Lower leg skin (tissue), 4 donors: ENCODE results near the gene SMOC2. TPM values are rescaled to one million over a fixed set of nuclear protein-coding genes. Genes with fewer than 3 reads are reported as not detected.

Experiments used
- DNase-seq, 2 donors: peaks; one replicate each; pipeline ENCODE4 v3.0.0-alpha.2; 2019; ENCODE audit warnings: low spot score in 2 of 2
- H3K4me3 ChIP-seq: fragments of 200-600 bp; sonication (generic); 2 replicates; pipeline ENCODE4 v1.5.1; 2017; ENCODE audit warnings: mild to moderate bottlenecking, low read depth; ENCODE audit not compliant: poor library complexity, severe bottlenecking
- POLR2A ChIP-seq, 2 donors: fragments of 450-650 bp; IDR thresholded peaks; one replicate each; pipeline ENCODE4 v1.6.1; 2016 to 2017; ENCODE audit warnings: antibody characterized with exemption in 2 of 2, mild to moderate bottlenecking in 1 of 2, moderate library complexity in 1 of 2
- WGBS, 2 donors: methylation state at CpG; one replicate each; pipeline ENCODE4 v1.1.5; 2018; 5-methylcytosine and 5-hydroxymethylcytosine counted together
- intact Hi-C: fragments of 100-400 bp; cut with DNase I; formaldehyde crosslinking; loops from one replicate; pipeline ENCODE4 v1.15.0; 2023; ENCODE audit warnings: low total_unique reads
- total RNA-seq, 4 donors: library from RNA; depleted of rRNA; stranded (reverse); fragments of >200 nt; gene quantifications; one replicate each; pipeline ENCODE4 v1.1.0, GENCODE V29; 2016
- TF ChIP-seq, protein P1 (sequence below), 3 donors: fragments of 450-650 bp; IDR thresholded peaks; one replicate each; pipeline ENCODE4 v1.5.1; 2016; ENCODE audit warnings: antibody characterized with exemption in 3 of 3, mild to moderate bottlenecking in 3 of 3, moderate library complexity in 2 of 3

The SMOC2 gene
- total RNA-seq, 4 donors from 2014 or later = 12.5 to 26.1 (median 13.0) TPM

- intact Hi-C loops = no loop called here
- 80 to 86% methylated on average over 7 of the region's 7 CpGs for WGBS, 2 donors
- DNase-seq = no peak
- no peak overlapping the region for H3K4me3 ChIP-seq
- TF ChIP-seq, protein P1, sequence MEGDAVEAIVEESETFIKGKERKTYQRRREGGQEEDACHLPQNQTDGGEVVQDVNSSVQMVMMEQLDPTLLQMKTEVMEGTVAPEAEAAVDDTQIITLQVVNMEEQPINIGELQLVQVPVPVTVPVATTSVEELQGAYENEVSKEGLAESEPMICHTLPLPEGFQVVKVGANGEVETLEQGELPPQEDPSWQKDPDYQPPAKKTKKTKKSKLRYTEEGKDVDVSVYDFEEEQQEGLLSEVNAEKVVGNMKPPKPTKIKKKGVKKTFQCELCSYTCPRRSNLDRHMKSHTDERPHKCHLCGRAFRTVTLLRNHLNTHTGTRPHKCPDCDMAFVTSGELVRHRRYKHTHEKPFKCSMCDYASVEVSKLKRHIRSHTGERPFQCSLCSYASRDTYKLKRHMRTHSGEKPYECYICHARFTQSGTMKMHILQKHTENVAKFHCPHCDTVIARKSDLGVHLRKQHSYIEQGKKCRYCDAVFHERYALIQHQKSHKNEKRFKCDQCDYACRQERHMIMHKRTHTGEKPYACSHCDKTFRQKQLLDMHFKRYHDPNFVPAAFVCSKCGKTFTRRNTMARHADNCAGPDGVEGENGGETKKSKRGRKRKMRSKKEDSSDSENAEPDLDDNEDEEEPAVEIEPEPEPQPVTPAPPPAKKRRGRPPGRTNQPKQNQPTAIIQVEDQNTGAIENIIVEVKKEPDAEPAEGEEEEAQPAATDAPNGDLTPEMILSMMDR (IDR thresholded peaks at IDR 0.05) = no peak
- TF ChIP-seq POLR2A (IDR thresholded peaks at IDR 0.05) = no peak
Observed at GRCh38 chr6:168667428-168667805, 226.4 kb downstream of the SMOC2 start.

- no peak for TF ChIP-seq POLR2A (IDR thresholded peaks at IDR 0.05)
- TF ChIP-seq, protein P1 (IDR thresholded peaks at IDR 0.05) = no peak
- DNase-seq = no peak
- intact Hi-C loops = no loop called here
- WGBS, 2 donors = 85 to 88% methylated on average over 12 of the region's 12 CpGs
- no peak overlapping the region for H3K4me3 ChIP-seq
Observed at GRCh38 chr6:168670401-168670985, 229.5 kb downstream of the SMOC2 start.

- no peak overlapping the region for H3K4me3 ChIP-seq
- intact Hi-C loops = no loop called here
- WGBS, 2 donors = 85 to 91% methylated on average over 19 of the region's 19 CpGs
- no peak for DNase-seq
- TF ChIP-seq POLR2A (IDR thresholded peaks at IDR 0.05) = no peak
- TF ChIP-seq, protein P1 (IDR thresholded peaks at IDR 0.05) = no peak
Observed at GRCh38 chr6:168671028-168671862, 230.3 kb downstream of the SMOC2 start.

- 80 to 82% methylated on average over 10 of the region's 10 CpGs for WGBS, 2 donors
- DNase-seq = no peak
- H3K4me3 ChIP-seq = no peak overlapping the region
- intact Hi-C loops = no loop called here
- TF ChIP-seq, protein P1 (IDR thresholded peaks at IDR 0.05) = no peak
- no peak for TF ChIP-seq POLR2A (IDR thresholded peaks at IDR 0.05)
Observed at GRCh38 chr6:168671863-168672546, 231.0 kb downstream of the SMOC2 start.

DNA sequence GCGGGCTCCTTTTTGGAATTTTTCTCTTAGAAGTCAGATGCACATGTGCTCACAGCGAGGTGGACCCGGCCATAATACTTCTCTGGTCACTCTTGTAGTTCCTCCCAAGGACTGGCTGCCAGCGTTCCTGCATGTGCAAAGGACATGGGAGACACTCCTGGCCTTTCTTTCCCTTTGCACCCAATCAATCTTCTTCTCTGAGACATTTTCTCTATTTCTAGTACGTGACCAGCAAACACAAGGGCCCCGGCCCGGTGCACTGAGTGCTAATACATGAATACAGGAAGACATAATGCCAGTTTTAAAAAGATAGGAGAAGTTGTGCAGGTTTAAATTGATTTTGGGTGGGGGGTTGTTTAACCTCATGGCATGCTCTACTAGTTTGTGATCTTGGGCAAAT lies 233.6 kb downstream of the SMOC2 start:
- DNase-seq = no peak
- 86 to 89% methylated on average over 7 of the region's 7 CpGs for WGBS, 2 donors
- H3K4me3 ChIP-seq = no peak overlapping the region
- intact Hi-C loops = no loop called here
- TF ChIP-seq POLR2A (IDR thresholded peaks at IDR 0.05) = no peak
- TF ChIP-seq, protein P1 (IDR thresholded peaks at IDR 0.05) = no peak
